Muscle layer of colon (tissue), 2 donors: Measurements from ENCODE around the gene HOMER2.
"Not testable (repeated sequence)": the region's sequence is repeated elsewhere in the genome, so short reads cannot be mapped to it uniquely, and the experiment has no call there.

ENCODE experiments used
- H3K27ac ChIP-seq: one replicate; pipeline ENCODE4 v1.7.0; 2013; ENCODE audit warnings: low read depth, mild to moderate bottlenecking, low read length, moderate library complexity
- H3K27me3 ChIP-seq, 2 donors: one replicate each; pipeline ENCODE4 v1.7.0; 2013; ENCODE audit warnings: low read length in 2 of 2, mild to moderate bottlenecking in 2 of 2; ENCODE audit not compliant: insufficient read depth in 2 of 2, control insufficient read depth in 1 of 2
- H3K36me3 ChIP-seq: one replicate; pipeline ENCODE4 v1.7.0; 2013; ENCODE audit warnings: mild to moderate bottlenecking, low read length; ENCODE audit not compliant: insufficient read depth
- H3K4me1 ChIP-seq: one replicate; pipeline ENCODE4 v1.7.0; 2013; ENCODE audit warnings: mild to moderate bottlenecking, low read length; ENCODE audit not compliant: insufficient read depth
- H3K4me3 ChIP-seq, 2 donors: one replicate each; pipeline ENCODE4 v1.7.0; 2013; ENCODE audit warnings: low read length in 2 of 2, low read depth in 1 of 2, mild to moderate bottlenecking in 1 of 2, moderate library complexity in 1 of 2
- H3K9ac ChIP-seq: one replicate; pipeline ENCODE4 v1.7.0; 2013; ENCODE audit warnings: low read length
- H3K9me3 ChIP-seq: one replicate; pipeline ENCODE4 v1.7.0; 2013; ENCODE audit warnings: mild to moderate bottlenecking, low read length
- donor health status: abdominal sarcoma.
- donor health status: Adenocarcinoma of cecum.

HOMER2 gene

DNA sequence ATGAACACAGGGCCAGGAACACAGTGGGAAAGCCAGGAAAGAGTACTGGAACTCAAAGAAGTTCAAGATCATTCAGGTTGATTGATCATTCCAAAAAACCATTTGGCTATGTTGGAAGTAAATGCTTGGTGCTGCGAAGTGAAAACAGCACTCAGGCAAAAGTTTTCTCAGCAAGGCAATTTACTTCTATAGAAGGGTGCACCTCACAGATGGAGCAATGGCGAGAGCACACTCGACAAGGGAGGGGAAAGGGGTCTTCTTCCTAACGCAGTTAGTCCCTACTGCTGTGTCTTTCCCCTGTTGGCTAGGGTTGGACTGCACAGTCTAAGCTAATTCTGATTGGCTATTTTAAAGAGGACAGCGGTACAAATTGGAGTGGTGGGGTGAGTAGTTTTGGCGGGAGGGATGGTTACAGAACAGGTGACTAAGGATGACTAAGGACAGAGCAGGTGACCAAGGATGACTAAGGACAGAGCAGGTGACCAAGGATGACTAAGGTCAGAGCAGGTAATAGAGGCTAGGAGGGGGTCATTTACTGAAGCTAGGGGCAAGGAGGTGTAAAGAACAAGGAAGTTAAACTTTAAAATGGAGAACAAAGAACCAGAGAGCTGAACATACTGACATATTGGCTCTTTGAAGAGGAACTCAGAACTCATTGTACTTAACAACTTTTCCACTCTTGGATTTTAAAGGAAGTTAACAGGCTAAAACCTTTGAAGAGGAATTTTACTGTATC is 43.3 kb downstream of the HOMER2 start:
- Histone ChIP-seq H3K36me3 (no peaks in the 10 kb centered on the region), H3K4me3 (no peak overlapping the region), H3K9me3 (no peaks in the 10 kb centered on the region), H3K27me3 (no peaks in the 10 kb centered on the region), H3K27ac (no peak overlapping the region), H3K4me1 (no peaks in the 10 kb centered on the region), H3K9ac (no peak overlapping the region)

DNA sequence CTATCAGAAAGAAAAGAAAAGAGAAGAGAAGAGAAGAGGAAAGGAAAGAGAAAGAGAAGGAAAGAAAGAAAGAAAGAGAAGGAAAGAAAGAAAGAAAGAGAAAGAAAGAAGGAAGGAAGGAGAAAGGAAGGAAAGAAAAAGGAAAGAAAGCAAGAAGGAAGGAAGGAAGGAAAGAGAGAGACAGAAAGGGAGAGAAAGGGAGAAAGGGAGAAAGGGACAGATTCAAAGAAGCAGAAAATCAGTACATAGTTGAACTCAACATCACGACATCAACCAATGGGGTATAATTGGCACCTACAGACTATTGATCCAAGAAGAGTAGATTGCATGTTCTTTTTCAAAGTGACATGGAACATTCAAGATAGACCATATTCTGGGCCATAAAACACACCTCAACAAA is 45.2 kb downstream of the HOMER2 start:
- H3K36me3 ChIP-seq: no peaks in the 10 kb centered on the region
- H3K4me1 ChIP-seq: no peaks in the 10 kb centered on the region
- no peaks in the 10 kb centered on the region for H3K9me3 ChIP-seq
- no peak overlapping the region for H3K4me3 ChIP-seq
- no peak overlapping the region for H3K27ac ChIP-seq
- H3K9ac ChIP-seq: no peak overlapping the region
- H3K27me3 ChIP-seq: no peaks in the 10 kb centered on the region

DNA sequence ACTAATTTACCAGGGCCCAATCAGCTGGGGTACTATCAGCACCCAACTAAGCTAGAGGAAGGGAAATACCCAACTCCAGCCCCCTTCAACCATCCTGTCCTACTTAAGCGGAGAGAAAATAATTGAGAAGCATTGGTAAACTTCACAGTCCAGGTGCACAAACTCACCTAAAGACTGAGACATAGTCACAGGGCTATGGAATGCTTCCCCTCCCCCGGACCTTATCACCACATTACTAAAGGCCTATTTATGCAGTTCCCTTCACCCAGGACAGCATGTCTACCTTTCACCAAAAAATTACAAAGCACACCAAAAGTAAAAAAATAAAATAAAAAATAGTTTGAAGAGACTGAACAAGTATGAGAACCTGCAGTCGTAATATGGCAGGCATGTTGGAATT is 47.9 kb downstream of the HOMER2 start:
- Histone ChIP-seq H3K4me1 (no peaks in the 10 kb centered on the region), H3K27me3 (no peaks in the 10 kb centered on the region), H3K36me3 (no peaks in the 10 kb centered on the region), H3K4me3 (no peak overlapping the region), H3K27ac (no peak overlapping the region), H3K9ac (no peak overlapping the region), H3K9me3 (no peaks in the 10 kb centered on the region)

DNA sequence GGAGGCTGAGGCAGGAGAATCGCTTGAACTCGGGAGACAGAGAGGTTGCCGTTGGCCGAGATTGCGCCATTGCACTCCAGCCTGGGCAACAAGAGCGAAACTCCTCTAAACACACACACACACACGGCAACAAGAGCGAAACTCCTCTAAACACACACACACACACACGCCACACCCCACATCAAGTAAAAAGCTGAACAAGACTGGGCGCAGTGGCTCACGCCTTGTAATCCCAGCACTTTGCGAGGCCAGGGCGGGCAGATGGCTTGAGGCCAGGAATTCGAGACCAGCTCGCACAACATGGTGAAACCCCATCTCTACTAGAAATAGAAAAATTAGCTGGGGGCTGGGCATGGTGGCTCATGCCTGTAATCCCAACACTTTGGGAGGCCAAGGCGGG is 49.0 kb downstream of the HOMER2 start:
- H3K36me3 ChIP-seq: no peaks in the 10 kb centered on the region
- H3K4me1 ChIP-seq: no peaks in the 10 kb centered on the region
- no peaks in the 10 kb centered on the region for H3K27me3 ChIP-seq
- no peak overlapping the region for H3K27ac ChIP-seq
- H3K9ac ChIP-seq: no peak overlapping the region
- H3K4me3 ChIP-seq: no peak overlapping the region
- H3K9me3 ChIP-seq: no peaks in the 10 kb centered on the region

DNA sequence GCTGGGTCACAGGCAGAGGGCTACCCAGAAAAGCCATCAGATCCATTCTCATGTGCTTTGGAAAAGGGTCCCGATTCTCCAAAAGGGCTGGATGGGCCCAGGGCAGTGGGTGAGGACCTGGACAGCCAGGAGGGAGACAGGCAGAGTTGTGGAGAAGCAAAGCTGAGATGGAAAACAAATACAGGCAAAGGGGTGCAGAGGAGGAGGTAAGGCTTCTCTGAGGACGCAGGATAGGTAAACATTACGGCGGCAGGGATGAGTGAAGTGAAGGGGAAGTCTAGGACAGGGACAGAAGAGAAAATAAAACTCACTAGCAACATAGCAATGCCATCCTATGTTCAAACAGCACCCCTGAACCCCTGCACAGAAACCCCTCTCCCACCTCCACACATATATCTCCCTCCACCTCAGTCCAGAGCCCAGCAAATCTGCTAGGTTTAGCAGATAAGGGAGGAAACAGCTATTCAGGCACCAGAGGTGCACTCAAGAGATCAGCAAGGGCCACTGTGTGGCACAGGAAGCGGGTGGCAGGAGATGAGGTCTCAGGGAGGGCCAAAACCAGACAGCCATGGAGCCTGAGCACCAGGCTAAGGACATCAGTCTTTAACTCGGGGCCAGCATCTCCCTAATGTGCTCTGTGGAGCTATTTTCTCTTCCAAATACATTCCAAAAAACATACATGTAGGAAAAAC is 51.3 kb downstream of the HOMER2 start:
- no peak overlapping the region for H3K9ac ChIP-seq
- H3K27ac ChIP-seq: no peak overlapping the region
- H3K9me3 ChIP-seq: no peaks in the 10 kb centered on the region
- no peaks in the 10 kb centered on the region for H3K4me1 ChIP-seq
- H3K27me3 ChIP-seq: no peaks in the 10 kb centered on the region
- no peaks in the 10 kb centered on the region for H3K36me3 ChIP-seq
- no peak overlapping the region for H3K4me3 ChIP-seq

DNA sequence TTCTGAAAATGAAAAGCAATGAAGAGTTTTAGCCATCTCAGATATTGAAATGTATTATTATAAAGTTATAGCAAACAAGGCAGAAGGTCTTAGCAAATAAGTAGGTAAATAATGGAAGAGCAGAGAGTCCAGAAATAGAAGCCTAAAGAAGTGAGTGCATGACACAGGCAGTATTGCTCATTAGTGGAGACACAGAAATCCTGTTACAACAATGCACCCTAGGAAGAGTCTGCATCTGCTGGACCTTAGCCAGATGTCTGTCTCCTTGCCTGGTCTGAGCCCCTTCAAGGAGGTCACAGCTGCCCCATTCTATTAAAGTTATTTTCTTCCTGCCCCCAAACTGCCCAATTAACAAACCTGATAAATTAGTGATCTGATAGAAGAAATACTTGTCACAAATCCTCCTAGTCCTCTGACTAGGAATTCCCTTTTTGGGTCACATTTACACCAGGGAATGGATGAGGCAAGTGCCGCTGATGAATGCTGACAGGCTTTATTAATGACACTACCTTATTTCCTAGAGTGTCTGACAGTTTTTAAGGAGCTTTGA is 51.9 kb downstream of the HOMER2 start:
- Histone ChIP-seq H3K27me3 (no peaks in the 10 kb centered on the region), H3K4me3 (no peak overlapping the region), H3K4me1 (peaks cover 2% of the 10 kb centered on the region), H3K27ac (no peak overlapping the region), H3K9me3 (no peaks in the 10 kb centered on the region), H3K36me3 (no peaks in the 10 kb centered on the region), H3K9ac (no peak overlapping the region)

DNA sequence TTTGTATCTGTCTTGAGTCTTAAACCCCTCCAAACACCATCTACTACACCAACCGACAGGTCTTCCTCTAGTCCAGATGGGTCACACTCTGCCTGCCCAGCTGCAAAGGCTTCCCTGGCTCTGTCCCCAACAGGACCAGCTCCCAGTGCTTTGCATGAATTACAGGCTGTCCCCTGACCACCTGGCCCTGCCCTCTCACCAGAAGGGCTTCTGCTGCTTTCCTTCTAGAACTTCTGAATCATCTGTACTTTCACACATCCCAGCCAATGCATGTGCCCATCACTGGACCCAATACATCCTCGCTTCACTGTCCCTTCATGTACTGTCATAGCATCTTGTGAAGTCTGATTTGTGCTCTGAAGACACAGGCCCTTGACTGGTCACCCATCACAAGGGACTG is 53.6 kb downstream of the HOMER2 start:
- no peaks in the 10 kb centered on the region for H3K36me3 ChIP-seq
- H3K4me3 ChIP-seq: no peak overlapping the region
- peaks cover 11% of the 10 kb centered on the region for H3K4me1 ChIP-seq
- H3K9ac ChIP-seq: no peak overlapping the region
- H3K9me3 ChIP-seq: no peaks in the 10 kb centered on the region
- no peak overlapping the region for H3K27ac ChIP-seq
- no peaks in the 10 kb centered on the region for H3K27me3 ChIP-seq

DNA sequence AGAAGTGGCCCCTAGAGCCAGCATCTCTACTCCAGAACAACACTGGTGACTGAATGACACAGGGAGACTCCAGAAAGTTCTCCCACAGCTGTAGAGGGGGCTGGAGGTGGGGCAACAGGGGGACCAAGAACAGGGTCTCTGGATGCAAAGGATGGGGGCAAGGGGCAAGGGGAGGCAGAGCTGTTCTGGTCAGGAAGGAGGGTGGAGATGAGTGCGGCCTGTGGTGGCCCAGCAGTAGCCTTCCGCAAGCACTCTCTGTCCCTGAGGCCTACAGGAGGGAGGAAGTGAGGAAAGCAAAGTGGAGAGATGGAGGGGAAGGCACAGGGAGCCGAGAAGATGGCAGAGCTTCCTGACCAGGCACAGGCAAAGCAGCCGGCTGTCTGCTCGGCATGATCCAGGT is 56.5 kb downstream of the HOMER2 start:
- peaks cover 14% of the 10 kb centered on the region for H3K4me1 ChIP-seq
- H3K9ac ChIP-seq: no peak overlapping the region
- H3K36me3 ChIP-seq: no peaks in the 10 kb centered on the region
- peak overlapping the region; percentile 21 for H3K27ac ChIP-seq
- H3K4me3 ChIP-seq: no peak overlapping the region
- H3K9me3 ChIP-seq: no peaks in the 10 kb centered on the region
- no peaks in the 10 kb centered on the region for H3K27me3 ChIP-seq

DNA sequence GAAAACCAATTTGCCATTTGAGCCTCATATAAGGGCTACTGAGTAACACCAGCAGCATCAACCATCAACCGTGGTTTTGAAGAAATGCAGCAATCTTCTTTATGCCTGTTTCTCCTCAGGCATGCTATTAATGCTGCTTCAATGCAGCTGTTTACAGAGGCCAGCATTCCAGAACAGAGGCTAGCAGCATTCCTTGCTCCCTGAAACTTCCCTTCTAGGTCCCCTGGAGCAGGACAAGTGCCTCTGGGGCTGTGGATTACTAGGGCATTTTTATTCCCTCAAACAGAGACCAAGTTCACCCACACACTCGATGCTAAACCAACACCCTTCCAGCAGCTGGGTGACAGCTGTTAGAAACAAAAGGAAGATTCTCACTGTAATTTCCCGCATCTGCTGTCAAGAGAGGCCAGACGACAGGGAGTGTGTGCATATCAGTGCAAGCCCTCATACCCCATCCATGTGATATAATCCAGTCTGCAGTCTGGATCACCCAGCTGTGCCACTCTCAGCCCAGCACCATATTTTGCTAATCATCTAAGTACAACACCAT is 57.5 kb downstream of the HOMER2 start:
- Histone ChIP-seq H3K4me1 (peaks cover 23% of the 10 kb centered on the region), H3K27me3 (no peaks in the 10 kb centered on the region), H3K4me3 (peak overlapping the region in 1 of 2 donors; percentile 8), H3K36me3 (no peaks in the 10 kb centered on the region), H3K9ac (no peak overlapping the region), H3K27ac (no peak overlapping the region), H3K9me3 (no peaks in the 10 kb centered on the region)

DNA sequence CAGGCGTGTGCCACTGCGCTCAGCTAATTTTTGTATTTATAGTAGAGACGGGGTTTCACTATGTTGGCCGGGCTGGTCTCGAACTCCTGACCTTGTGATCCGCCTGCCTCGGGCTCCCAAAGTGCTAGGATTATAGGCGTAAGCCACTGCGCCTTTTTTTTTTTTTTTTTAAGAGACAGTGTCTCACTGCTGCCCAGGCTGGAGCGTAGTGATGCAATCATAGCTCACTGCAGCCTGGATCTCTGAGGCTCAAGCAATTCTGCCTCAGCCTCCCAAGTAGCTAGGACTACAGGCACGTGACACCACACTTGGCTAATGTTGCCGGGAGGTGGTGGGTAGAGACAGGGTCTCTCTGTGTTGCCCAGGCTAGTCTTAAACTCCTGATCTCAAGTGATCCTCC is 59.0 kb downstream of the HOMER2 start:
- not testable (repeated sequence) for H3K9ac ChIP-seq, H3K4me3 ChIP-seq, H3K27me3 ChIP-seq, H3K36me3 ChIP-seq, H3K9me3 ChIP-seq, H3K27ac ChIP-seq
- peaks cover 24% of the 10 kb centered on the region for H3K4me1 ChIP-seq

DNA sequence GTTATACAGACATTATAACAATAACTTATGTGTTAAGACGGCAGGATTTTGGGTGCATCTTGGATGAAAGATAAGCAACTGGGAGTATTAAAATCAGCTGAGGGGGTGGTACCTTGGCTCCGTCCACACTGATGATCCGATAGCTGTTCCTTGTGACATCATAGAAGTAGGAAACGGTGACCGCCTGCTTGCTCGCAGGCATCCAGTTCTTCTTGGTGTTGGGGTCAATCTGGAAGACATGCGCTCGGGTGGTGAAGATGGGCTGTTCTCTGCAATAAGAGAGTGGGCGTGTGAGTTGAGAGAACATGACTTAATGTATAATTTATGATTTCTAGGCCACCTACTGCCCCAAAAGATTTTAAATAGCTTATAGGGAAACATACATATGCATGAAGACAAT is 59.9 kb downstream of the HOMER2 start:
- H3K4me3 ChIP-seq: no peak overlapping the region
- no peaks in the 10 kb centered on the region for H3K27me3 ChIP-seq
- no peak overlapping the region for H3K27ac ChIP-seq

More for the DNA sequence above, 59.9 kb downstream of the HOMER2 start:
- H3K36me3 ChIP-seq: no peaks in the 10 kb centered on the region
- H3K9me3 ChIP-seq: no peaks in the 10 kb centered on the region
- H3K9ac ChIP-seq: no peak overlapping the region
- H3K4me1 ChIP-seq: peaks cover 24% of the 10 kb centered on the region
